HuH-7.5 (cell line): Measurements from ENCODE around the gene VWA3A.
A peak's percentile ranks its signal among the peaks of the same experiment; 100 is the strongest.
"Not testable (repeated sequence)": the region's sequence is repeated elsewhere in the genome, so short reads cannot be mapped to it uniquely, and the experiment has no call there.

ENCODE experiments used
- DNase-seq: peaks from one replicate; pipeline ENCODE4 v3.0.0; 2011; ENCODE audit warnings: low spot score

VWA3A gene

GRCh38 chr16:22089910-22090309 is 2.4 kb upstream of the VWA3A start:
- DNase-seq = no peak

- no peak for DNase-seq
These were observed 620 bp upstream of the VWA3A start for GRCh38 chr16:22091721-22092120.

- DNase-seq = no peak
These were observed 990 bp downstream of the VWA3A start for GRCh38 chr16:22093331-22093730.

- no peak for DNase-seq
These were observed 1.7 kb downstream of the VWA3A start for GRCh38 chr16:22093996-22094395.

GRCh38 chr16:22098405-22099255 is 6.3 kb downstream of the VWA3A start:
- peak; percentile 61 for DNase-seq

- no peak for DNase-seq
These were observed 7.1 kb downstream of the VWA3A start for GRCh38 chr16:22099256-22099975.

GRCh38 chr16:22103441-22103840 is 11.1 kb downstream of the VWA3A start:
- no peak for DNase-seq

GRCh38 chr16:22109258-22109898 is 17.0 kb downstream of the VWA3A start:
- no peak for DNase-seq

GRCh38 chr16:22111629-22112028 is 19.3 kb downstream of the VWA3A start:
- not testable (repeated sequence) for DNase-seq

- no peak for DNase-seq
These were observed 23.9 kb downstream of the VWA3A start for GRCh38 chr16:22116095-22116700.

GRCh38 chr16:22117609-22118008 is 25.3 kb downstream of the VWA3A start:
- DNase-seq = no peak

- no peak for DNase-seq
These were observed 28.1 kb downstream of the VWA3A start for GRCh38 chr16:22120440-22120839.

GRCh38 chr16:22122239-22122638 is 29.9 kb downstream of the VWA3A start:
- no peak for DNase-seq

GRCh38 chr16:22123146-22123545 is 30.8 kb downstream of the VWA3A start:
- no peak for DNase-seq

GRCh38 chr16:22123759-22124490 is 31.6 kb downstream of the VWA3A start:
- no peak for DNase-seq

GRCh38 chr16:22124583-22125284 is 32.4 kb downstream of the VWA3A start:
- no peak for DNase-seq

GRCh38 chr16:22126037-22126558 is 33.8 kb downstream of the VWA3A start:
- no peak for DNase-seq

- DNase-seq = not testable (repeated sequence)
These were observed 36.2 kb downstream of the VWA3A start for GRCh38 chr16:22128537-22128936.

- DNase-seq = no peak
These were observed 38.2 kb downstream of the VWA3A start for GRCh38 chr16:22130528-22130927.

- no peak for DNase-seq
These were observed 40.5 kb downstream of the VWA3A start for GRCh38 chr16:22132801-22133200.

- DNase-seq = no peak
These were observed 46.1 kb downstream of the VWA3A start for GRCh38 chr16:22138482-22138881.
